ENCODE results near the gene KSR1.
"Not testable (repeated sequence)": the region's sequence is repeated elsewhere in the genome, so short reads cannot be mapped to it uniquely, and the experiment has no call there.

KSR1 gene

GRCh38 chr17:27669136-27669535 is 212.9 kb downstream of the KSR1 start:
- no peak for DNase-seq

DNA sequence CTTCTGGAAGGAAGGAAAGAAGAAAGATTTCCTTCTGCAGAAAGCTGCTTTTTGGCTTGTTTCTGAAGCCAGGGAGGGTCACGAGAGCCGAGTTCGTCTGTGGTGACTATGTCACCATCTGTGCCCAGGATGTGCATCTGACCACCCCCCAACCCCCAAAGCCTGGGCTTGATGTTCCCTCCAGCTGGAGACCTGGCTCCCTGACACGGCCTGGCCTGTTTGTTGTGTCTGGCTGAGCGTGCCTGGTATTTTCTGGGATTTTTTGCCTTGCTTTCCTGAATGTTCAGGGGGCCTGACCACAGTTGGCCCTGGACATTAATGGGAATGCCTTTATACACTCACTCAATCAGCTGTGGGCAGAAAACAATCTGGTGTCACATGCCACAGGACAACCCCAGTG is 213.6 kb downstream of the KSR1 start:
- no peak for DNase-seq

- DNase-seq = no peak
Measured at GRCh38 chr17:27670791-27671590, 214.7 kb downstream of the KSR1 start.

- DNase-seq = no peak
Measured at GRCh38 chr17:27671591-27671910, 215.3 kb downstream of the KSR1 start.

DNA sequence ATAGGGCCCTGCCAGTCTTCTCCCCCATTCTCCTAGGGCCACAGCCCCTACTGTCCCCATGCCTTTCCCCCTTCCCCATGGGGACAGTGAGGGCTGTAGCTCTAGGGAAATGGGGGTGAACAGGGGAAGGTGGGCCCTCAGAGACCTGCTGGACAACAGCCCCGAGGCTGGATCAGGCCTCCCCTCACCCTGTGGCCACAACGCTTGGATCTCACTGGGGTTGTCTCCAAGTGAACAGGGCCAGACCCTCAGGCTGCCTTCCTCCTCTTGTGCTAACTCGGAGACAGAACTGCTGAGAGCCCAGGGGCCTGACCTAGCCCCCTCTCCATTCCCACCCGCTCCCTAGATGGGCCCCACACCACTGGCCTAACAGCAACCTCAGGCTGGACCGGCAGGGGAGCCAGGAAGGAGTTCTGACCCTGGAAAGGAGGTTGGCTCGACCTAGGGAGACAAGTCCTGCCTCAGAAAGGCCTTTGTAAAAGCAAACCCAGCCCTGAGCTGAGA is 215.8 kb downstream of the KSR1 start:
- DNase-seq = not testable (repeated sequence)

- no peak for DNase-seq
Measured at GRCh38 chr17:27674335-27674734, 218.1 kb downstream of the KSR1 start.

Data from DMS53 (cell line).